ENCODE data around the gene ADAM30.

DNA sequence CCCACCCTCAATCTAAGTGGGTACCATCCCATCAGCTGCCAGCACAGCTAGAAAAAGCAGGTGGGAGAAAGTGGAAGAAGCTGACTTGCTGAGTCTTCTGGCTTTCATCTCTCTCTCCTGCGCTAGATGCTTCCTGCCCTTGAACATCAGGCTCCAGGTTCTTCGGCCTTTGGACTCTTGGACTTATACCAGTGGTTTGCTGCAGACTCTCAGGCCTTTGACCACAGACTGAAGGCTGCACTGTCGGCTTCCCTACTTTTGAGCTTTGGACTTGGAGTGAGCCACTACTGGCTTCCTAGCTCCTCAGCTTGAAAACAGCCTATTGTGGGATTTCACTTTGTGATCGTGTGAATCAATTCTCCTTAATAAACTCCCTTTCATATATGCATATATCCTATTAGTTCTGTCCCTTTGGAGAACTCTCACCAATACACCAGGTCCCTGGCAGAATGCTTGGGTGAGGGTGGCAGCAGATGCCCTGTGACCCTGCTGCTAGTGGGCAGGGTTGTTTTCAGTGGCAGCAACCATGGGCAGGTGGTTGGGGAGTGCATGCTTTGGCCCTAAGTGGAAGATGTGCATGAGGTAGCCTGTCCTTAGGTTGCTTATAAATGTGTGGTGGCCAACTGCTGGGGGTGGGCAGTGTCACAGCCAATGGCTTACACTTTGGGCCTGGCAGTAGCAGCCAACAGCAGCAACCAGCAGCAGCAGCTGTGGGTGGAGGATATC lies 10.8 kb upstream of the ADAM30 start:
- TF ChIP-seq, protein P1, sequence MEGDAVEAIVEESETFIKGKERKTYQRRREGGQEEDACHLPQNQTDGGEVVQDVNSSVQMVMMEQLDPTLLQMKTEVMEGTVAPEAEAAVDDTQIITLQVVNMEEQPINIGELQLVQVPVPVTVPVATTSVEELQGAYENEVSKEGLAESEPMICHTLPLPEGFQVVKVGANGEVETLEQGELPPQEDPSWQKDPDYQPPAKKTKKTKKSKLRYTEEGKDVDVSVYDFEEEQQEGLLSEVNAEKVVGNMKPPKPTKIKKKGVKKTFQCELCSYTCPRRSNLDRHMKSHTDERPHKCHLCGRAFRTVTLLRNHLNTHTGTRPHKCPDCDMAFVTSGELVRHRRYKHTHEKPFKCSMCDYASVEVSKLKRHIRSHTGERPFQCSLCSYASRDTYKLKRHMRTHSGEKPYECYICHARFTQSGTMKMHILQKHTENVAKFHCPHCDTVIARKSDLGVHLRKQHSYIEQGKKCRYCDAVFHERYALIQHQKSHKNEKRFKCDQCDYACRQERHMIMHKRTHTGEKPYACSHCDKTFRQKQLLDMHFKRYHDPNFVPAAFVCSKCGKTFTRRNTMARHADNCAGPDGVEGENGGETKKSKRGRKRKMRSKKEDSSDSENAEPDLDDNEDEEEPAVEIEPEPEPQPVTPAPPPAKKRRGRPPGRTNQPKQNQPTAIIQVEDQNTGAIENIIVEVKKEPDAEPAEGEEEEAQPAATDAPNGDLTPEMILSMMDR (IDR thresholded peaks at IDR 0.05), result no peak
- no peak for TF ChIP-seq POLR2A (IDR thresholded peaks at IDR 0.05)

Data from heart left ventricle (tissue), 13 donors.